ENCODE measurements around the gene TENM4.

GRCh38 chr11:78815831-78816230 is 625.0 kb downstream of the TENM4 start:
- TF ChIP-seq, protein P1, sequence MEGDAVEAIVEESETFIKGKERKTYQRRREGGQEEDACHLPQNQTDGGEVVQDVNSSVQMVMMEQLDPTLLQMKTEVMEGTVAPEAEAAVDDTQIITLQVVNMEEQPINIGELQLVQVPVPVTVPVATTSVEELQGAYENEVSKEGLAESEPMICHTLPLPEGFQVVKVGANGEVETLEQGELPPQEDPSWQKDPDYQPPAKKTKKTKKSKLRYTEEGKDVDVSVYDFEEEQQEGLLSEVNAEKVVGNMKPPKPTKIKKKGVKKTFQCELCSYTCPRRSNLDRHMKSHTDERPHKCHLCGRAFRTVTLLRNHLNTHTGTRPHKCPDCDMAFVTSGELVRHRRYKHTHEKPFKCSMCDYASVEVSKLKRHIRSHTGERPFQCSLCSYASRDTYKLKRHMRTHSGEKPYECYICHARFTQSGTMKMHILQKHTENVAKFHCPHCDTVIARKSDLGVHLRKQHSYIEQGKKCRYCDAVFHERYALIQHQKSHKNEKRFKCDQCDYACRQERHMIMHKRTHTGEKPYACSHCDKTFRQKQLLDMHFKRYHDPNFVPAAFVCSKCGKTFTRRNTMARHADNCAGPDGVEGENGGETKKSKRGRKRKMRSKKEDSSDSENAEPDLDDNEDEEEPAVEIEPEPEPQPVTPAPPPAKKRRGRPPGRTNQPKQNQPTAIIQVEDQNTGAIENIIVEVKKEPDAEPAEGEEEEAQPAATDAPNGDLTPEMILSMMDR (IDR thresholded peaks at IDR 0.05) = no peak
- TF ChIP-seq RNF2 (IDR thresholded peaks at IDR 0.05; ENCODE audit: borderline replicate concordance, low read depth) = no peak
- no peak for TF ChIP-seq EP300 (IDR thresholded peaks at IDR 0.05)
- no peak for TF ChIP-seq NR3C1 (IDR thresholded peaks at IDR 0.05)
- TF ChIP-seq POLR2A (IDR thresholded peaks at IDR 0.05; ENCODE audit: low read length) = no peak
- TF ChIP-seq JUNB (IDR thresholded peaks at IDR 0.05) = no peak
- no peak for TF ChIP-seq ZSCAN20 (CRISPR knock-in tag; IDR thresholded peaks at IDR 0.05)
- TF ChIP-seq RAD21 (conservative IDR thresholded peaks at IDR 0.05 in 1 of 2, IDR thresholded peaks at IDR 0.05 in 1 of 2) = no peak
- no peak for TF ChIP-seq POLR2AphosphoS2 (conservative IDR thresholded peaks at IDR 0.05; ENCODE audit: low read length)
- no peak for TF ChIP-seq MAFK (IDR thresholded peaks at IDR 0.05; ENCODE audit: partially characterized antibody)
- TF ChIP-seq ZC3H11A (IDR thresholded peaks at IDR 0.05) = no peak
- TF ChIP-seq USF2 (IDR thresholded peaks at IDR 0.05) = no peak
- no peak for TF ChIP-seq PHF8 (IDR thresholded peaks at IDR 0.05; ENCODE audit: borderline replicate concordance, low read depth)
